ENCODE results near the gene ACAN. TPM values are rescaled to one million over a fixed set of nuclear protein-coding genes. Genes with fewer than 3 reads are reported as not detected.

ACAN gene
- total RNA-seq, 2 experiments from 2014 or later = not detected

DNA sequence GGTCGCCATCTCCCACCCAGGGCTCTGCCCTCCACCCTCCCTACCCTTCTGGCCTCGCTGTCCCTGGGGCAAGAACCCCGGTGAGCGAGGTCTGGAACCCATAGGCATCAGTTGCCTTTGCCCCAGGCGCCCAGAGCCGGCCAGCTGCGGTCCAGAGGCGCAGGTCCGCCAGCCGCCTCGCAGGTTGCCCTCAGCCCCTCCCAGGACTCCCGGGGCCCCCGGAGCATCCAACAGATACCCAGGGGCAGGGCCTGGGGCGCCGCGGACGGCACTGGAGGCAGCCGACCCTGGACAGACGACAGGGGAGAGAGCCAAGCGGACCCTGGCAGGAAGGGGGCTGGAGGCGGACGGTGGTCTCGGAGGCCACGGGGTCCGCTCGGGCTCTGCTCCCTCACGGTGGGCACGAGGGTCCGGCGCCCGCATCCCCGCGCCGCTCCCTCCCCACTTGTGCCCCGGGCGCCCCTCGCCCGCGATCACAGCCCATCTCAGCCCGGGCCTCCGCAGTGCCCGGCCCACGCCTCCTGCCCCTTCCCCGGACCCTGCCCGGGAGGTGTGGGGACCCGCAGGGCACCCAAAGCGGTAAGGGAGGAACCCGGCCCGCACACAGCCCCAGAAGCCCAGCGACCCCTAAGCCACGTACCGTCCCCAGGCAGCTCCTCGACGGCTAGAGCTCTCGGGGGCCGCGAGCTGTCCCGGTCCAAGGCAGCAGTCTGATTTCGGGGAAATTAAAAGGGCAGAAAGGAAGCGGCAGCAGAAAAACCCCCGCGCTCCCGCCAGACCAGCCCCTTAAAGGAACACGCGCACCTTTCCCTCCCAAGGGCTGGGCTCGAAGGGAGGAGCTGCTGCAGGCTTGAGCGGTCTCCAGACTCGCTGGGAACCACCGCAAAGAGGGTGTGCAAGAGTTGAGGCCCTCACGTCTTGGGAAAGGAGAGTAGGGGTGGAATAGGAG lies 91.9 kb downstream of the ACAN start, which contains the start of gene HAPLN3:
HAPLN3 (minus strand) TSS at position 726 of the 949 bp plus-strand sequence. CDS start 8,246 bp downstream, outside the sequence.
- H3K4me3 Mint-ChIP-seq = peak within 1 kb of the TSS; percentile 86
- POLR2A ChIA-PET = interaction anchor here (0.7 kb wide), 1 partner anchor 10 kb away, joined by 3 read pairs; no protein-coding TSS in a partner anchor

DNA sequence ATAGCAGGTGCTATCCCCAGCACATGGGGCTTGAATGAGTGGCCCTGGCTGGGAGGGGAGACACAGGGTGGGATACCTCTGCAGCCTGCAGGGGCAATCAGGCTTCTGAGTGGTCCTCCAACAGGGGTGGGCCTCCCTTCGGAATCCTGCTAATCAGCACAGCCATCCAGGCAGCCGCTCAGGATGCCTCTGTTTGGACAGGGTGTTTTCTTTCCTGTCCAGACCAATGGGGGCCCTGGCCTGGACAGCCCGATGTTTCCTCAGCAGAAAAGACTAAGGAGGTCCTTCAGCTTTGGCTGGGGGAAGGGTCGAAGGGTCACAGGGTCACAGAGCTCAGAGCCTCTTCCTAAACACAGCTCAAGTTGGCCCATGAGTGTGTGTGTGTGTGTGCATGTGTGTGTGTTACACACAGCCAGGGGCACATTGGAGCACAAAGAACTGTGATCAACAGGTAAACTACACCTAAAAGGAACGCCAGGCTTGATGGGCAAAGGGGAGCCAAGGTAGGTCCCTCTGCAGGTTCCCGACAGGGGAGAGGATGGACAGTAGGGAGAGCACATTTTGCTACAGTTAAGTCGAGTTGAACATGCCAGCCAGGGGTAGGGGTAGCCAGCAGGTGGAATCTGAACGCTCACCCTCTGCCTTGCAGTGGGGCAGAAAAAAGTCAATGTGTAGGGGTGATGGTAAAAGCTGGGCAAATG lies 93.2 kb downstream of the ACAN start:
- Mint-ChIP-seq H3K27ac (no peak overlapping the region), H3K4me3 (no peak overlapping the region)

More for the DNA sequence above, 91.9 kb downstream of the ACAN start, which contains the start of gene HAPLN3:
- H3K27ac Mint-ChIP-seq = peak within 1 kb of the TSS; percentile 88
- peaks cover 3% of the 10 kb centered on the region for H3K36me3 Mint-ChIP-seq (ENCODE audit: low read depth)
- H3K9me3 Mint-ChIP-seq = no peaks in the 10 kb centered on the region
- DNase-seq = peak; percentile 68
- peaks cover 34% of the 10 kb centered on the region for H3K4me1 Mint-ChIP-seq
- no peaks in the 10 kb centered on the region for H3K27me3 Mint-ChIP-seq
- CTCF ChIA-PET = interaction anchor here (0.6 to 3.3 kb wide), 7 partner anchors 9 to 270 kb away, joined by 3 to 20 read pairs (median 5); no protein-coding TSS in a partner anchor

DNA sequence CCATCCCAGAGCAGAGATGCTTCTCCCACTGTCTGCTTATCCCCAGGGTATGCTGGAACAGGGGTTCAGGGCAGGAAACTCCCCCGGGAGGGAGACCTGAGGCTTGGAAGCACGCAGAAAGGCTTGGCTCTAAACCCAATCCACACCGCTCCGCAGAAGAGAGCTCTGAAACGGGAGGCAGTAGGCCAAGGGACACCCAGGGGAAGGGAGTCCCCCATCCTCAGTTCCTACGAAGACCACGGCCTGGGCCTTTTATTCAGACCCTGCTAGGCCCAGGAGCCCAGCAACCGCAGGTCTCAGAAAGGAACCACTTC lies 93.9 kb downstream of the ACAN start:
- no peak overlapping the region for H3K4me3 Mint-ChIP-seq
- H3K27me3 Mint-ChIP-seq = no peaks in the 10 kb centered on the region
- no peaks in the 10 kb centered on the region for H3K9me3 Mint-ChIP-seq
- CTCF ChIA-PET = interaction anchor here (0.6 to 3.3 kb wide), 5 partner anchors 7 to 129 kb away, joined by 3 to 20 read pairs (median 5); no protein-coding TSS in a partner anchor
- DNase-seq = no peak
- peaks cover 34% of the 10 kb centered on the region for H3K4me1 Mint-ChIP-seq
- POLR2A ChIA-PET = no interaction called here
- no peak overlapping the region for H3K27ac Mint-ChIP-seq
- peaks cover 5% of the 10 kb centered on the region for H3K36me3 Mint-ChIP-seq (ENCODE audit: low read depth)

More for the DNA sequence above, 93.2 kb downstream of the ACAN start:
- CTCF ChIA-PET = interaction anchor here (1.0 to 3.3 kb wide), 5 partner anchors 8 to 126 kb away, joined by 3 to 20 read pairs (median 5); no protein-coding TSS in a partner anchor
- no peaks in the 10 kb centered on the region for H3K27me3 Mint-ChIP-seq
- peaks cover 34% of the 10 kb centered on the region for H3K4me1 Mint-ChIP-seq
- H3K9me3 Mint-ChIP-seq = no peaks in the 10 kb centered on the region
- peaks cover 5% of the 10 kb centered on the region for H3K36me3 Mint-ChIP-seq (ENCODE audit: low read depth)
- POLR2A ChIA-PET = no interaction called here
- no peak for DNase-seq

DNA sequence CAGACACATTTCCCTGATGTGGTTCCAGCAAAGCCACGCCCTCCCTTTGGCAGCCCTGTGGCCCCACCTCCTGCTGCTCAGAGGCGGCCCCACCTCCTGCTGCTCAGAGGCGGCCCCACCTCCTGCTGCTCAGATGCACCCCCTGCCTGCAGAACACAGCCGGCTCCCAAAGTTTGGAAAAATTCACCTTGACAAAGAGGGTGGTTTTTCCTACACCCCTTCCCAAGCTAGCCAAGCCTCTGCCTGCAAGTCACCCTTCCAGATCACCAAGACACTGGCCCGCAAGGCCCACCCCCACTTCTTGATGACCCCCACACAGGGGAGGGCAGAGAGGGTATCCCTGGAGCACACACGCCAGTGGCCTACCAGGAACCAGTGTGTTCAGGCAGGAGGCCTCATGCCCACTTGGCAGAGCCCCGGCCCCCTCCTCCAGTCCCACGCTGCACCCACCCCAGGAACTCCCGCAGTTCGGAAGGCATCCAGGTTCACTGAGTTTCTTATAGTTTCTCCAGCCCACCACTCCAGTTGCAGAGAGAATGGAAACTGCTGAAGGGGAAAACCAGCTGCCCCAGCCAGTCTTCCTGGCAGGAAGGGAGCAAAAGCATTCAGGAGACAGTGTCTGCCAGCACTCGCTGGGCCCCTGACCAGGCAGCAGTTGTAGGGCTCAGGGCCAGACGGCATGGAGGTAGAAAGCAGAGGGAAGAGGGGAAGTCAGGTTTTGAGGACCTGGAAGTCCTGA lies 94.4 kb downstream of the ACAN start:
- DNase-seq = peak; percentile 83
- POLR2A ChIA-PET = no interaction called here
- Mint-ChIP-seq H3K27me3 (no peaks in the 10 kb centered on the region), H3K4me1 (peaks cover 35% of the 10 kb centered on the region), H3K9me3 (no peaks in the 10 kb centered on the region), H3K4me3 (no peak overlapping the region), H3K36me3 (ENCODE audit: low read depth) (peaks cover 5% of the 10 kb centered on the region), H3K27ac (peak overlapping the region; percentile 68)
- CTCF ChIA-PET = interaction anchor here (0.5 to 3.3 kb wide), 7 partner anchors 7 to 629 kb away, joined by 3 to 20 read pairs (median 3); no protein-coding TSS in a partner anchor

DNA sequence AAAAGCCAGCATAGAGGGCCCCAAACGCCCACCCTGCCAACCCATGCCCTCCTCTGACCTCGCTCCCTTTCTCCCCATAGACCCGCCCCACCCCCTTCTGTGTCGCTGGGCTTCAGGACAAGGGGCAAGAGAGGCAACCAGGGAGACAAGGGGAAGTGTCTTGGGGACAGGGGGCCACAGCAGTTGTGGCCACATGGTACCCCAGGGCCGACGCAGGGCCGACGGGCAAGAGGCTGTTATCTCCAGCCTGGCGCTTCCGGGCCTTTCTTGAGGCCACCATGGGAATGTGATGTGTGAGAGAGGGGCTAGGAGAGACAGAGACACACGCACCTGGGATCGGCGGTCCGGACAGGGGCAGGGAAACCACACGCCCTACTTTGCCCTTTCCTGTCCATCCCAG lies 95.5 kb downstream of the ACAN start:
- peaks cover 6% of the 10 kb centered on the region for H3K36me3 Mint-ChIP-seq (ENCODE audit: low read depth)
- H3K27me3 Mint-ChIP-seq = no peaks in the 10 kb centered on the region
- no peak overlapping the region for H3K27ac Mint-ChIP-seq
- no peak for DNase-seq
- CTCF ChIA-PET = interaction anchor here (0.8 kb wide), 1 partner anchor 12 kb away, joined by 3 read pairs; no protein-coding TSS in a partner anchor
- POLR2A ChIA-PET = no interaction called here
- no peaks in the 10 kb centered on the region for H3K9me3 Mint-ChIP-seq
- H3K4me3 Mint-ChIP-seq = no peak overlapping the region
- H3K4me1 Mint-ChIP-seq = peaks cover 38% of the 10 kb centered on the region

DNA sequence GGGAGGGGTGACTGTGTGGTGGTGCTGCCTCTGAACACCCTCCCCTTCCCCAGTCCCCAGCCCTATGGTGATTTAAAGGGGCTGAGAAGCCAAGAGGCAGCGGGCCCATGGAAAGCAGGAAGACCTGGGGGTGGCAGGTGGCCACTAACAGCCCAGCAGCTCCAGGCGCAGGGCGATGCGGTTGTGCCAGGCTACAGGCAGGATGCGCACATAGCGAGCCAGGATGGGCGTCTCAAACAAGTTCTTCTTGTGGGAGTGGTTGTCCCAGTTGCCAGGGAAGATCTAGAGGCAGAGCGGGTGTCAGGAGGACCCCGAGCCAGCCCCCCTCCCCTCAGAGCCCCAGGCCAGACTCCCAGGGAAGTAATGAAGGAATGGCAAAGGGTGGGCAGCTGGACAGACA lies 96.0 kb downstream of the ACAN start:
- ChIA-PET POLR2A (no interaction called here), CTCF (interaction anchor here (1.1 kb wide), 1 partner anchor 272 kb away, joined by 3 read pairs; no protein-coding TSS in a partner anchor)
- peaks cover 38% of the 10 kb centered on the region for H3K4me1 Mint-ChIP-seq
- no peak overlapping the region for H3K4me3 Mint-ChIP-seq
- DNase-seq = no peak
- no peaks in the 10 kb centered on the region for H3K9me3 Mint-ChIP-seq
- H3K27me3 Mint-ChIP-seq = no peaks in the 10 kb centered on the region
- H3K36me3 Mint-ChIP-seq (ENCODE audit: low read depth) = peaks cover 11% of the 10 kb centered on the region
- H3K27ac Mint-ChIP-seq = no peak overlapping the region

DNA sequence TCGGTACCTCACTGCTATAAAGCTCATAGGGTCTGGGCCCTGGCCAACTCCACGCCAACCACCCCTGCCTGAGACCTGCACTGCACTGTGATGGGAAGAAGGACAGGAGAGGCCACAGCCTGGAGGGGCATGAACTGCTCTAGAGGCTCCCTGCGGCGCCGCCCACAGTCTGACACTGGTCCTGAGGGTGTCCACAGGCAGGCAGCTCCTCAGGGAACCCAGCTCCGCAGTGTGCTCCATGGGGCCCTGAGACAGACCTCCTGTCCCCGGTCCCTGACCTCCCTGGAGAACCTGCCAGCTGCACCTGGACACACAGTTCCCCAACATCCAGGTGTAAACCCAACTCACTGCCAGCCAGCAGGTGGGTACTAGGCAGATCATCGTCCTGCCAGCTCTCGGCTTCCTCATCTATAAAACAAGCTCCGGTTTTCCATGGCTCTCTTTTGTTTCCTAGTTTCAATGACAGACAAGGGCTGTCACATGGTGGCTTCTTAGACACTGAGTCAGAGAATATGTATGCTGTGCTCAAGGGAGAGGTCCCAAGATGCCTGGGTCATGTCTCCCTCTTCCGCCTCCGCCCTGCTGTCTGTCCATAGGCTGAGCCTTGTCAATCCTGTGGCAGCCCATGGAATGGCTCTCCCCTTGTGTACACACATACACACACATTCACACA lies 97.2 kb downstream of the ACAN start:
- H3K4me1 Mint-ChIP-seq = peaks cover 48% of the 10 kb centered on the region
- H3K27ac Mint-ChIP-seq = no peak overlapping the region
- ChIA-PET CTCF (interaction anchor here (1.1 to 1.6 kb wide), 3 partner anchors 12 to 271 kb away, joined by 3 to 4 read pairs (median 3); no protein-coding TSS in a partner anchor), POLR2A (no interaction called here)
- no peak for DNase-seq
- H3K4me3 Mint-ChIP-seq = no peak overlapping the region
- H3K27me3 Mint-ChIP-seq = no peaks in the 10 kb centered on the region
- no peaks in the 10 kb centered on the region for H3K9me3 Mint-ChIP-seq
- peaks cover 16% of the 10 kb centered on the region for H3K36me3 Mint-ChIP-seq (ENCODE audit: low read depth)

DNA sequence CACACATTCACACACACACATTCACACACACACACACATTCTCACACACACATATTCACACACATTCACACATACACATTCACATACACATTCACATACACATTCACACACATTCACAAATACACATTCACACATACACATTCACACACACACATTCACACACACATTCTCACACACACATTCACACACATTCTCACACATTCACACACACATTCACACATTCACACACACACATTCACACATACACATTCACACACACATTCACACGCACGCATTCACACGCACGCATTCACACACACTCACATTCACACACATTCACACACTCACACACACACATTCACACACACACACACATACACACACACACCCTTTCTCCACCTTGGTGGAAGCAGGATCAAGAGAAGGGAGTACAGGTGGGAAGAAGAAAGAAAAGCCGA lies 97.8 kb downstream of the ACAN start:
- POLR2A ChIA-PET = no interaction called here
- Mint-ChIP-seq H3K9me3 (no peaks in the 10 kb centered on the region), H3K27me3 (no peaks in the 10 kb centered on the region), H3K36me3 (ENCODE audit: low read depth) (peaks cover 17% of the 10 kb centered on the region), H3K4me1 (peaks cover 49% of the 10 kb centered on the region), H3K27ac (no peak overlapping the region), H3K4me3 (no peak overlapping the region)
- DNase-seq = no peak
- CTCF ChIA-PET = interaction anchor here (1.4 to 1.6 kb wide), 2 partner anchors 11 to 113 kb away, joined by 3 to 4 read pairs; no protein-coding TSS in a partner anchor

DNA sequence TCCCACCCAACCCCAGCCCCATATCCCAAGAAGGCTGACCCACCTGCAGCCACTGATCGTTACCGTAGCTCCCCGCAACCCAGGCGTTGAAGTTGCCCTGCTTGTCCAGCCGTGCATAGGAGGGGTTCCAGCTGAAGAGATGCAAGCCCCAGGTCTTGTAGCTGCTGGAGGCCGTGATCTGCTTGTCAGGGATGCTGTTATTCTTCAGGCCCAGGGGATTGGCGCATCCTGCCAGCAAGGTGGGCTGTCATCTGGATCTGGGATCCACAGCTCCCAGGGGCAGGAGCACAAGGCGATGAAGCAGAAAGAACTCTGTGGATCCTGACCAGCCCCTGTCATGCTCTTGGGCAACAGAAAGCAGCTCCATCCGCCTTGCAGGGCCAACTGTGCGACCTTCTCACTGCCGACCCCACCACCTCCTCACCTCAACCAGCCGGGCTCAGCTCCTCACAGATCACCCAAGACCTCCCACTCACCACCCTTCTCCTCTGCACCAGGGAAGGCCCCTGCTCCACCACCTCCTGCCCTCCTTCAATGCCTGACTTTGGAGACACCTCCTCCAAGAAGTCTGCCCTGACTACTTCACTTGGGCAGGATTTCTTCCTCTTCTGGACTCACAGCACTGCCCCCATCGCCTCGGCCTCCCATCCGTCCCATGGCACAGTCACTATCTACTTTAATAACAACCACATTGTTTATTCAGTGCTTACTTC lies 98.4 kb downstream of the ACAN start:
- Mint-ChIP-seq H3K9me3 (no peaks in the 10 kb centered on the region), H3K27ac (peak overlapping the region; percentile 95), H3K4me1 (peaks cover 48% of the 10 kb centered on the region), H3K27me3 (no peaks in the 10 kb centered on the region), H3K36me3 (ENCODE audit: low read depth) (peaks cover 20% of the 10 kb centered on the region), H3K4me3 (no peak overlapping the region)
- ChIA-PET CTCF (interaction anchor here (0.6 to 1.6 kb wide), 5 partner anchors 11 to 1170 kb away, joined by 3 to 4 read pairs (median 3); no protein-coding TSS in a partner anchor), POLR2A (no interaction called here)
- DNase-seq = no peak

DNA sequence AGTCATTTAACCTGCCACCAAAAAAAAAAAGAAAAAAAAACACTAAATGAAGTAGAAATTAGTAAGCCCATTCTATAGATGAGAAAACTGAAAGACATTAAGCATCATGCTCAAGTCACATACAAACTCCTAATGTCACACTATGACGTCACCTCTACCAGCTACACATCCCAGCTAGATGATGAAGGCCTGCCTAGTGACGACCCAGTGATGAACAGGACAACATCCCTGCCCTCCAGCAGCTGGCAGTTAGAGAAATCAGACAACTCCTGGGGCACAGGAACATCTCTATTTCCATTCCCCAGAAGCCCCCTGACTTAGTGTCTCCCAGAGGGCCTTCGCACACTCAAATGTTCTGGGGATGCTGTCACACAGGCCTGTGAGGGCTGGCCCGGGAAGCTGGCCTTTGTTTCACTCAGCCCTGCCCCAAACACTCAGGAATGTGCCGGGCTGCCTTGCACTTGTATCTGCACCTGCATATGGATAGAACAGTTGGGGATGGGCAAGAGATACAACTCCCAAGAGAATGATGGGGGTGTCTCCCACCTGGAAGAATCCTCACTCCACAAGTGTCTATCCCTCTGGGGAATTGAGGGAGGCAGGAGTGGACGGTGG lies 99.1 kb downstream of the ACAN start:
- H3K27me3 Mint-ChIP-seq = no peaks in the 10 kb centered on the region
- POLR2A ChIA-PET = no interaction called here

DNA sequence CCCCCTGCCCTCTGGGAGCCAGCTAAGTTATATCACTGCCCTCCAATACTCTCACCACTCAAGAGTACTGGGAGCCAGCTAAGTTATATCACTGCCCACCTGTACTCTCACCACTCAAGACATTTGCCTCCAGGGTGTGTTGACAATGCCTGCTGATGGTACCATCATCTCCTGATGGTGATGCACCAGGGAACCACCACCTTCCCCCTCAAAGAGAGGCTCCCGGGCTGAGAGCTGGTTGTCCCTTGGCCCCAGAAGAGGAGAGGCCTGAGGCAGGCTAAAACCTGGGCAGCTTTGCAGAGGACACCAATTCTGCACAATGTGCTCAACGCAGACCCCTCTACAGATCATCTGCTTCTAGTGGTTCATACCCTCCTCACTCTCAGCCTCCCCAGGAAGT lies 99.6 kb downstream of the ACAN start:
- POLR2A ChIA-PET = no interaction called here
- Mint-ChIP-seq H3K36me3 (ENCODE audit: low read depth) (peaks cover 20% of the 10 kb centered on the region), H3K9me3 (no peaks in the 10 kb centered on the region), H3K27me3 (no peaks in the 10 kb centered on the region), H3K4me3 (no peak overlapping the region), H3K27ac (peak overlapping the region; percentile 95), H3K4me1 (peaks cover 36% of the 10 kb centered on the region)
- CTCF ChIA-PET = interaction anchor here (0.6 to 2.7 kb wide), 7 partner anchors 7 to 1169 kb away, joined by 3 to 20 read pairs (median 4); partner anchors contain the start of gene HAPLN3
- no peak for DNase-seq

More for the DNA sequence above, 99.1 kb downstream of the ACAN start:
- DNase-seq = no peak
- H3K9me3 Mint-ChIP-seq = no peaks in the 10 kb centered on the region
- no peak overlapping the region for H3K4me3 Mint-ChIP-seq
- CTCF ChIA-PET = interaction anchor here (0.6 to 1.1 kb wide), 4 partner anchors 149 to 1169 kb away, joined by 3 to 4 read pairs (median 3); no protein-coding TSS in a partner anchor
- H3K27ac Mint-ChIP-seq = peak overlapping the region; percentile 95
- peaks cover 42% of the 10 kb centered on the region for H3K4me1 Mint-ChIP-seq
- peaks cover 20% of the 10 kb centered on the region for H3K36me3 Mint-ChIP-seq (ENCODE audit: low read depth)

Data from activated CD4-positive, alpha-beta T cell treated with anti-CD3 and anti-CD28 coated beads, Interleukin-2, amount 10 ng/mL, durations not matched to agents 7 days and 5 days (primary cell).